GM12874 (cell line): ENCODE results near the gene HOXB7.

Experiments used
- CTCF ChIP-seq: IDR thresholded peaks from 2 replicates; pipeline ENCODE4 v1.5.1; 2011; ENCODE audit warnings: low read depth, mild to moderate bottlenecking, control low read depth, low read length, moderate library complexity; ENCODE audit not compliant: insufficient read depth

Gene HOXB7

GRCh38 chr17:48559122-48559839 lies 51.5 kb downstream of the HOXB7 start:
- TF ChIP-seq CTCF = no peak

- TF ChIP-seq CTCF = no peak
These were observed 52.0 kb downstream of the HOXB7 start for GRCh38 chr17:48558831-48559121.

- TF ChIP-seq CTCF = no peak
These were observed 52.6 kb downstream of the HOXB7 start for GRCh38 chr17:48558057-48558830.
